Naive thymus-derived CD4-positive, alpha-beta T cell (primary cell): Measurements from ENCODE around the gene UGT1A10. TPM values are rescaled to one million over a fixed set of nuclear protein-coding genes. Genes with fewer than 3 reads are reported as not detected.
"Not testable (repeated sequence)": the region's sequence is repeated elsewhere in the genome, so short reads cannot be mapped to it uniquely, and the experiment has no call there.

Source experiments
- ATAC-seq: fragments of 150-1000 bp; cut with Tn5 transposase; 2 replicates; pipeline ENCODE4 v1.10.0; 2021; ENCODE audit warnings: mild to moderate bottlenecking, moderate library complexity
- CTCF ChIA-PET: fragments of 350-600 bp; sonication (Branson Sonifier 250); formaldehyde crosslinking; loops from one replicate; lab custom pipeline; 2021; ENCODE audit warnings: antibody characterized with exemption; lab: Charles Lee
- POLR2A ChIA-PET: fragments of 350-600 bp; sonication (Branson Sonifier 250); formaldehyde crosslinking; loops from one replicate; lab custom pipeline; 2021; ENCODE audit warnings: antibody characterized with exemption, inconsistent platforms; lab: Charles Lee
- DNase-seq, 9 donors: peaks; one replicate each; pipeline versions ENCODE4 v3.0.0 to v3.0.0-alpha.2; 2020 to 2022; ENCODE audit warnings: mixed read lengths in 1 of 9
- H3K27ac ChIP-seq: one replicate; pipeline ENCODE4 v1.7.0; 2013; ENCODE audit warnings: mild to moderate bottlenecking, low read depth, low read length, moderate library complexity
- H3K27me3 ChIP-seq, 2 donors: one replicate each; pipeline ENCODE4 v1.7.0; 2013; ENCODE audit warnings: low read length in 2 of 2, mild to moderate bottlenecking in 2 of 2, moderate library complexity in 2 of 2; ENCODE audit not compliant: control insufficient read depth in 2 of 2, insufficient read depth in 2 of 2
- H3K36me3 ChIP-seq, 3 experiments: 1 replicate in 2 of 3; 2 replicates in 1 of 3; pipeline ENCODE4 v1.7.0; 2013; ENCODE audit warnings: low read length in 3 of 3, mild to moderate bottlenecking in 3 of 3, moderate library complexity in 1 of 3; ENCODE audit not compliant: insufficient read depth in 3 of 3, control insufficient read depth in 2 of 3
- H3K4me1 ChIP-seq, 2 donors: one replicate each; pipeline ENCODE4 v1.7.0; 2013; ENCODE audit warnings: low read length in 2 of 2, mild to moderate bottlenecking in 2 of 2, moderate library complexity in 1 of 2; ENCODE audit not compliant: control insufficient read depth in 2 of 2, insufficient read depth in 2 of 2
- H3K4me3 ChIP-seq: 2 replicates; pipeline ENCODE4 v1.7.0; 2013; ENCODE audit warnings: mild to moderate bottlenecking, low read length
- H3K9me3 ChIP-seq, 3 experiments: 1 replicate in 2 of 3; 2 replicates in 1 of 3; pipeline ENCODE4 v1.7.0; 2013; ENCODE audit warnings: low read length in 3 of 3; ENCODE audit not compliant: control insufficient read depth in 2 of 3
- H3K27ac Mint-ChIP-seq, 9 donors: one replicate each; pipeline ENCODE4 v1.8.0; 2020 to 2022; ENCODE audit warnings: mixed read lengths in 9 of 9, mild to moderate bottlenecking in 8 of 9, moderate library complexity in 5 of 9, inconsistent platforms in 2 of 9
- H3K27me3 Mint-ChIP-seq, 5 donors: one replicate each; pipeline ENCODE4 v1.8.0; 2021 to 2022; ENCODE audit warnings: mixed read lengths in 5 of 5, mild to moderate bottlenecking in 1 of 5
- H3K36me3 Mint-ChIP-seq, 5 donors: one replicate each; pipeline ENCODE4 v1.8.0; 2020 to 2022; ENCODE audit warnings: mixed read lengths in 5 of 5, mild to moderate bottlenecking in 3 of 5, inconsistent platforms in 1 of 5
- H3K4me1 Mint-ChIP-seq, 7 donors: one replicate each; pipeline ENCODE4 v1.8.0; 2020 to 2022; ENCODE audit warnings: mixed read lengths in 7 of 7, mild to moderate bottlenecking in 3 of 7, inconsistent platforms in 1 of 7
- H3K4me3 Mint-ChIP-seq, 10 donors: one replicate each; pipeline ENCODE4 v1.8.0; 2020 to 2022; ENCODE audit warnings: mild to moderate bottlenecking in 10 of 10, mixed read lengths in 10 of 10, moderate library complexity in 6 of 10, inconsistent platforms in 2 of 10
- H3K9me3 Mint-ChIP-seq, 11 donors: one replicate each; pipeline ENCODE4 v1.8.0; 2020 to 2022; ENCODE audit warnings: mixed read lengths in 11 of 11, mild to moderate bottlenecking in 4 of 11, inconsistent platforms in 1 of 11, moderate library complexity in 1 of 11
- intact Hi-C, 2 donors: fragments of 100-400 bp; cut with micrococcal nuclease; formaldehyde crosslinking; loops; one replicate each; pipeline ENCODE4 v1.15.1; 2023
- polyA plus RNA-seq, 2 donors: library from polyadenylated mRNA; unstranded; fragments of 300-500 nt; fragmentation: Illumina TruSeq; gene quantifications; one replicate each; pipeline ENCODE4 v1.2.3, GENCODE V29; 2021
- total RNA-seq, 6 experiments: library from RNA in 5 of 6; stranded (reverse) in 5 of 6; gene quantifications; 1 replicate in 5 of 6; 2 replicates in 1 of 6; pipeline ENCODE4 v1.2.3 and lab custom pipeline; 2021 to 2026

UGT1A10 gene
- total and polyA plus RNA-seq, 7 experiments from 2014 or later: not detected

DNA sequence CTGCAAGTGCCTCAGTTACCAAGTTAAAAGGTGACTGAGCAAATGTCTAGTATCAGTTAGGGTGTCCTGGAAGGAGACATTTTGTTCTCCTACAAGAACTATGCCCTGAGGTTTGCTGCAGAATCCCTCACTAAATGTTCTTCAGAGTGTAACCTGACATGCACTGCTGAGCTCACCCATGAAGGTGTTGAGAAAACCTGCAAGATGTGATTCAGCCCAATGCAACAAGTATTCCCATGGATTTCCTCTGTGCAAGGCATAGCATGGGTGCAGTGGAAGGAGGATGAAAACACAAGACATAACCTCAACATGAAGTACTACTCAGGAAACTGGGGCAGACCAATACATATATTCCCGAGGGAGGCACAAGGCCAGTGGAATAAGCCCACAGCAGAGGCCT is 34.2 kb upstream of the UGT1A10 start:
- Mint-ChIP-seq H3K36me3 (peaks cover 0 to 5% (median 4%) of the 10 kb centered on the region in 5 donors), H3K9me3 (peaks cover 0 to 12% (median 5%) of the 10 kb centered on the region in 11 donors), H3K27ac (no peak overlapping the region), H3K27me3 (peaks cover 13 to 34% (median 19%) of the 10 kb centered on the region in 5 donors), H3K4me3 (no peak overlapping the region), H3K4me1 (no peaks in the 10 kb centered on the region)
- no peaks in the 10 kb centered on the region for H3K4me1 ChIP-seq
- H3K27ac ChIP-seq: no peak overlapping the region
- H3K4me3 ChIP-seq: no peak overlapping the region
- H3K36me3 ChIP-seq: no peaks in the 10 kb centered on the region
- DNase-seq (no peak), ATAC-seq (no peak)
- ChIA-PET POLR2A (no interaction called here), CTCF (no interaction called here)
- intact Hi-C loops: no loop called here
- no peaks in the 10 kb centered on the region for H3K9me3 ChIP-seq
- no peaks in the 10 kb centered on the region for H3K27me3 ChIP-seq

GRCh38 chr2:233603520-233603919 is 32.7 kb upstream of the UGT1A10 start:
- Mint-ChIP-seq H3K36me3 (peaks cover 0 to 5% (median 4%) of the 10 kb centered on the region in 5 donors), H3K4me3 (no peak overlapping the region), H3K27me3 (peaks cover 13 to 31% (median 19%) of the 10 kb centered on the region in 5 donors), H3K4me1 (no peaks in the 10 kb centered on the region), H3K9me3 (peaks cover 0 to 12% (median 5%) of the 10 kb centered on the region in 11 donors), H3K27ac (no peak overlapping the region)
- no peak overlapping the region for H3K27ac ChIP-seq
- H3K36me3 ChIP-seq: no peaks in the 10 kb centered on the region
- intact Hi-C loops: no loop called here
- no peaks in the 10 kb centered on the region for H3K27me3 ChIP-seq
- POLR2A ChIA-PET: no interaction called here
- no peak for ATAC-seq
- H3K9me3 ChIP-seq: no peaks in the 10 kb centered on the region
- CTCF ChIA-PET: interaction anchor here (0.7 kb wide), 1 partner anchor 166 kb away, joined by 3 read pairs; no protein-coding TSS in a partner anchor
- no peak overlapping the region for H3K4me3 ChIP-seq
- DNase-seq: no peak
- no peaks in the 10 kb centered on the region for H3K4me1 ChIP-seq

DNA sequence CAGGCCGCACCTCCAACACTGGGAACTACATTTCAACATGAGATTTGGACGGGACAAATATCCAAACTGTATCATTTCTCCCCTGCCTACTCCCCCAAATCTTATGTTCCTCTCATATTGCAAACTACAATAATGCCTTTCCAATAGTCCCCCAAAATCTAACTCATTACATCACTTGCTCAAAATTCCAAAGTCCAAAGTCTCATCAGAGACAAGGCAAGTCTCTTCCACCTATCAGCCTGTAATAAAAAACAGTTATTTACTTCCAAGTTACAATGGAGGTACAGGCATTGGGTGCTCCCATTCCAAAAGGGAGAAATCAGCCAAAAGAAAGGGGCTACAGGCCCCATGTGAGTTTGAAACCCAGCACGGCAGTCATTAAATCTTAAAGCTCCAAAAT is 31.4 kb upstream of the UGT1A10 start:
- peaks cover 0 to 18% (median 5%) of the 10 kb centered on the region in 11 donors for H3K9me3 Mint-ChIP-seq
- Histone ChIP-seq H3K27ac (no peak overlapping the region), H3K9me3 (no peaks in the 10 kb centered on the region), H3K27me3 (no peaks in the 10 kb centered on the region), H3K4me3 (no peak overlapping the region), H3K4me1 (no peaks in the 10 kb centered on the region), H3K36me3 (no peaks in the 10 kb centered on the region)
- no peak overlapping the region for H3K4me3 Mint-ChIP-seq
- DNase-seq: no peak
- H3K4me1 Mint-ChIP-seq: no peaks in the 10 kb centered on the region
- POLR2A ChIA-PET: no interaction called here
- intact Hi-C loops: no loop called here
- no peak overlapping the region for H3K27ac Mint-ChIP-seq
- H3K36me3 Mint-ChIP-seq: peaks cover 0 to 5% (median 4%) of the 10 kb centered on the region in 5 donors
- ATAC-seq: no peak
- CTCF ChIA-PET: no interaction called here
- peaks cover 13 to 29% (median 18%) of the 10 kb centered on the region in 5 donors for H3K27me3 Mint-ChIP-seq

DNA sequence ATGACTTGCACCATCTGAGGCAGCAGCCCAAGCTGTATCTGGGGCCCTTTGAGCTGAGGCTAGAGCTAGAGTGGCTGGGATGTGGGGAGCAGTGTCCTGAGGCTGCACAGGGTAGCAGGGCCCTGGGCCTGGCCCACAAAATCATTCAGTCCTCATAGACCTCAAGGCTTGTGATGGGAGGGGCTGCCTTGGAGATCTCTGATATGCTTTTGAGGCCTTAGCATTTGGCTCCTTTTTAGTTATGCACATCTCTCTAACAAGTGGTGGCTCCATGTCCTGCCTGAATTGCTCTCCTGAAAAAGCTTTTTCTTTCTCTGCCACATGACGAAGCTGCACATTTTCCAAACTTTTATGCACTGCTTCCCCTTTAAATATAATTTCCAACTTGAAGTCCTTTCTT is 30.6 kb upstream of the UGT1A10 start:
- no peaks in the 10 kb centered on the region for H3K9me3 ChIP-seq
- CTCF ChIA-PET: no interaction called here
- H3K4me3 ChIP-seq: no peak overlapping the region
- H3K27ac ChIP-seq: no peak overlapping the region
- H3K4me1 Mint-ChIP-seq: no peaks in the 10 kb centered on the region
- no peaks in the 10 kb centered on the region for H3K36me3 ChIP-seq
- no peak for DNase-seq
- H3K4me3 Mint-ChIP-seq: no peak overlapping the region
- intact Hi-C loops: no loop called here
- POLR2A ChIA-PET: no interaction called here
- peaks cover 13 to 20% (median 15%) of the 10 kb centered on the region in 5 donors for H3K27me3 Mint-ChIP-seq
- H3K9me3 Mint-ChIP-seq: peaks cover 0 to 24% (median 7%) of the 10 kb centered on the region in 11 donors
- H3K27me3 ChIP-seq: no peaks in the 10 kb centered on the region
- peaks cover 0 to 8% (median 4%) of the 10 kb centered on the region in 5 donors for H3K36me3 Mint-ChIP-seq
- no peak overlapping the region for H3K27ac Mint-ChIP-seq
- no peak for ATAC-seq
- no peaks in the 10 kb centered on the region for H3K4me1 ChIP-seq

DNA sequence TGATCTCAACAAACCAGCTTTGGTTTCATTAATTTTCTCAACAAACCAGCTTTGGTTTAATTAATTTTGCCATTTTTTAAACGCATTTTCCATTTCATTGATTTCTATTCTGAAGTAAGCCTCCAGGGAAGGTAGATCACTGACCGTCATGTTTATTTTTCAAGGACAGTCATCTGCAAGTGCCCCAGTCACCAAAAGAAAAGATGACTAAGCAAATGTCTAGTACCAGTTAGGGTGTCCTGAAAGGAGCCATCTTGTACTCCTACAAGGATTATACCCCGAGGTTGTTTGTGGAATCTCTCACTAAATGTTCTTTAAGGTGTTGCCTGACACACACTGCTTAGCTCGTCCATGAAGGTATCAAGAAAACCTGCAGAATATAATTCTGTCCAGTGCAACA is 25.0 kb upstream of the UGT1A10 start:
- ATAC-seq (no peak), DNase-seq (no peak)
- Histone ChIP-seq H3K4me3 (no peak overlapping the region), H3K4me1 (no peaks in the 10 kb centered on the region), H3K27me3 (no peaks in the 10 kb centered on the region), H3K27ac (no peak overlapping the region), H3K9me3 (no peaks in the 10 kb centered on the region), H3K36me3 (no peaks in the 10 kb centered on the region)
- intact Hi-C loops: no loop called here
- H3K27ac Mint-ChIP-seq: no peak overlapping the region
- peaks cover 20 to 37% (median 29%) of the 10 kb centered on the region in 5 donors for H3K27me3 Mint-ChIP-seq
- H3K9me3 Mint-ChIP-seq: peaks cover 8 to 64% (median 21%) of the 10 kb centered on the region in 11 donors
- ChIA-PET POLR2A (no interaction called here), CTCF (no interaction called here)
- H3K4me1 Mint-ChIP-seq: no peaks in the 10 kb centered on the region
- peaks cover 0 to 6% (median 4%) of the 10 kb centered on the region in 5 donors for H3K36me3 Mint-ChIP-seq
- no peak overlapping the region for H3K4me3 Mint-ChIP-seq

- H3K27me3 Mint-ChIP-seq: peaks cover 29 to 64% (median 45%) of the 10 kb centered on the region in 5 donors
- peaks cover 0 to 37% (median 10%) of the 10 kb centered on the region in 11 donors for H3K9me3 Mint-ChIP-seq
- H3K36me3 Mint-ChIP-seq, POLR2A ChIA-PET, H3K36me3 ChIP-seq, H3K27ac ChIP-seq, H3K27ac Mint-ChIP-seq, H3K9me3 ChIP-seq, intact Hi-C loops, DNase-seq, H3K4me3 ChIP-seq, H3K4me1 Mint-ChIP-seq, H3K4me3 Mint-ChIP-seq, H3K27me3 ChIP-seq, ATAC-seq, H3K4me1 ChIP-seq: not testable (repeated sequence)
- CTCF ChIA-PET: interaction anchor here (0.7 kb wide), 1 partner anchor 51 kb away, joined by 3 read pairs; no protein-coding TSS in a partner anchor
These were observed 18.8 kb upstream of the UGT1A10 start, which contains the start of gene UGT1A8 for GRCh38 chr2:233617476-233617875. UGT1A8 (plus strand) TSS chr2:233617633; CDS start chr2:233617708, 75 bp downstream.

DNA sequence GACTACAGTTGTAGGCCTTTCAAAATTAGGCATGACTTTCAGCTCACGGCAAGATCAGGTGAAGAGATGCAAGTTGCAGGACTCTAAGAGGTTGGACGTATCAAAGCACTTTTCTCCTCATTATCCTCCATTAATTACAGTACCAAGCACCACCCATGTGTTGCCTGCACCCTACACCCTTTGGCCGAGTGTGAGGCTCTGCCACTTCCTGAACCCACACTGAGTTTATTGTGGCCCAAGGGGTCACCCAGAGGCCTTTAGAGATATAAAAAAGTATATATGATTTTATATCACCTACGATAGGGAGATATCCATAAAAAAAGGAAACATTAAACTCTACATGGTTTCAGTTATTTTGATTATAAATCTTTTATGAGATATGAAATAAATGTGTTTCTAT is 16.0 kb upstream of the UGT1A10 start:
- Histone ChIP-seq H3K9me3 (no peaks in the 10 kb centered on the region), H3K4me1 (no peaks in the 10 kb centered on the region), H3K36me3 (no peaks in the 10 kb centered on the region), H3K4me3 (no peak overlapping the region), H3K27ac (no peak overlapping the region), H3K27me3 (peaks cover 0 to 3% of the 10 kb centered on the region in 2 donors)
- DNase-seq: no peak
- ATAC-seq: no peak
- H3K27ac Mint-ChIP-seq: no peak overlapping the region
- peaks cover 12 to 49% (median 38%) of the 10 kb centered on the region in 5 donors for H3K27me3 Mint-ChIP-seq
- CTCF ChIA-PET: no interaction called here
- no peak overlapping the region for H3K4me3 Mint-ChIP-seq
- no peaks in the 10 kb centered on the region for H3K4me1 Mint-ChIP-seq
- POLR2A ChIA-PET: no interaction called here
- H3K9me3 Mint-ChIP-seq: peaks cover 0 to 12% (median 3%) of the 10 kb centered on the region in 11 donors
- H3K36me3 Mint-ChIP-seq: peaks cover 0 to 4% (median 0%) of the 10 kb centered on the region in 5 donors
- intact Hi-C loops: no loop called here
